HS-5 (cell line): ENCODE data around the gene WDR93.

Experiments
- DNase-seq: peaks from one replicate; pipeline ENCODE4 v3.0.0-alpha.2; 2012; ENCODE audit warnings: low read depth

Gene WDR93

DNA sequence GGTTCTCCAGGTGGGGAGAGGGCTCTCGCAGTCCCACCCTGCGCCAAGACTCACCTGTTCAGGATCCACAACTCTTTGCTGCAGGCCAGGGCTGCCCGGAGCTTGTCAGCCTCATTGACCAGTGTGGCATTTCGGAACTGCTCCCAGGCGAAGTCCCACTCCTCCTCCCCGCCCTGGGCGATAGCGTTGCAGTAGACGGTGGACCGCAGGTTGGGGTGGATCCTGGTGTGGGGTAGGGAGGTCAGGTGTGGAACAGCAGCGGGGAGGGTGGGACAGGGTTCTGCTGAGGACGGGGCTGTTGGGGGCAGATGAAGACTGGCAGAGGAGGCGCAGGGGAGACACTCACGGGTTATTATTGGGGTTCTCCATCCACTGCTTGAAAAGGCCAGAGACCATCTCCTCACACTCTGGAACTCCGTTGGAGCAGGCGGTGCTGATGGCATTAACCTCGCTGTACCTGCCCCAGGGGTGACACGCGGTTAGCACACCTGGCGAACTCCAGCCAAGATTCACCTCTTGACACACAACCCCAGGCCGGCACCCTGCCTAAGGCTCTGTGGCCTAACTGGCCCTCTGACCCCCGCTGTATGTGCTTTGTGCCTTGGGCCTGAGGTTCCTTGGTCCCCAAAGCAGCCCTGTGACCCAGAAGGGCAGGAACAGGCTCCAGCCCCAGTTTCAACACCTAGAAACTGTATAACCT is 101.6 kb downstream of the WDR93 start:
- DNase-seq: no peak
